Stromal cell of bone marrow (primary cell): Measurements from ENCODE around the gene OXNAD1.
"Not testable (repeated sequence)": the region's sequence is repeated elsewhere in the genome, so short reads cannot be mapped to it uniquely, and the experiment has no call there.

Experiments used
- DNase-seq: peaks from one replicate; pipeline ENCODE4 v3.0.0-alpha.2; 2012; ENCODE audit warnings: low read depth

OXNAD1 gene

GRCh38 chr3:16304061-16305010 is 39.3 kb downstream of the OXNAD1 start:
- no peak for DNase-seq

DNA sequence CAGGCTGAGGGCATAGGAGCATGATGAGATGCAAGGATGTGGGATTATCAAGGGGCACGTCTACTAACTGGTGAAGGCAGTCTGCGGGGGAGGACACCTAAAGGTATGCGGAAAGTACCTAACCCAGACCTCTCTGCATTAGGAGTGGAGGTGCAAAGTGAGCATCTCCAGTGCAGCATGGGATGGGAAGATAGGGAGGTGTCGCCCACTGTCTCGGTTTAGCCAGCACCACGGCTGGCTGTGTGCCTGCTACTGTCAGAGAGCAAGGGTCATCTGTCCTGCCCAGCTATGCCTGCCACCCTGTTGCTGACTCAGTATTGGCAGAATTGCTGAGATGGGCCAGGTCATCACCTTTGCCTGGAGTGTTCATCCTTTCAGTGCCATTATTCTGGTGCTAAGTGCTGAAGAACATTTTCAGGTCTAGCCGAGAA is 40.1 kb downstream of the OXNAD1 start:
- no peak for DNase-seq

DNA sequence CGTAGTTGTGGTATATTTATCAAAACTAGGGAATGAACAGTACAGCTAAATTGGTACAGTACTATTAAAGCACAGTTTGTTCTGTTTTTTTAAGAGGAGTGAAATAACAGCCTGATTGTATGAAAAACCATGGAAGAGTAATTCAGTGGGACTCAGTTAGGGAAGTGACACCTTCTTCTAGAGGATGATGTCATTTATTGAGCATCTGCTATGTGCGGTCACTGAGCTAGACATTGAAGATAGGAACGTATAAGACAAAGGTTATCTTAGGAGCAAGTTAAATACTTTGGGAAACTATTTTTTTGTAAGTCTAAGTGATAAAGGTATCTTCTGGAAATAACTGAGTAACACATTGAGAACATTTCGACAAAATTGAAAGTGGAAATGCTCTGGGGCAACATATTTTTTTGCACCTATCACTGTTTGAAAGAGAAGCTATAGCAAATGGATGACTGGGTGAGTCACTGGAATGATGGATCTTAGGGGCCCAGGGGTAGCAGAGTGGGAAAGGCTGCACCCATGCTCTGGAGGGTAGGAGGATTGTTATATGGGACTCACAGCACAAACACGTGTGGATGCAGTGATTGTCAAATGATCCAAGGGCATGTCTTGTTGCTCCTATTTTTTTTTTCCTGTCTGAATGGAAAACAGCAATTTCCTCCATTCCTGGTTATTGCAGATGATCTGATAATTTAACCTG is 43.0 kb downstream of the OXNAD1 start:
- no peak for DNase-seq

DNA sequence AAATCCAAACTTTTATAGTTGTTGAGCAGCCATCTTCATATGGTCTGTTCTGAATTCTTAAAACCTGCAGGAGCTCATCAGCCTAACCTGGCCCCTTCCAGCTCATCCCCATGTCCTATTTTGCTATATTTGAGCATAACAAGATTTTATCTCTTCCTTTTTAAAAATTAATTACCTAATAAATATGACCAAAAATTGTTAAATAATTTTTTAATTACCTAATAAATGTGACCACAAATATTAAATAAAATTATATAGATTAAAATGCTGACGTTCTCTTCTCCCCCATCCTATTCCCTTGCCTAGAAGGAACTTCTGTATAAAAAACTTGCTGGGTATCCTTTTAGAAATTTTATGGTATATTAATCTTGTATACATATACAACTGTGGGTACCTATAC is 43.7 kb downstream of the OXNAD1 start:
- no peak for DNase-seq

- no peak for DNase-seq
Measured at GRCh38 chr3:16309558-16309957, 44.5 kb downstream of the OXNAD1 start.

- not testable (repeated sequence) for DNase-seq
Measured at GRCh38 chr3:16310486-16310885, 45.5 kb downstream of the OXNAD1 start.

- DNase-seq: peak; percentile 59
Measured at GRCh38 chr3:16311960-16312451, 47.0 kb downstream of the OXNAD1 start.

GRCh38 chr3:16313886-16314645 is 49.1 kb downstream of the OXNAD1 start:
- DNase-seq: no peak

DNA sequence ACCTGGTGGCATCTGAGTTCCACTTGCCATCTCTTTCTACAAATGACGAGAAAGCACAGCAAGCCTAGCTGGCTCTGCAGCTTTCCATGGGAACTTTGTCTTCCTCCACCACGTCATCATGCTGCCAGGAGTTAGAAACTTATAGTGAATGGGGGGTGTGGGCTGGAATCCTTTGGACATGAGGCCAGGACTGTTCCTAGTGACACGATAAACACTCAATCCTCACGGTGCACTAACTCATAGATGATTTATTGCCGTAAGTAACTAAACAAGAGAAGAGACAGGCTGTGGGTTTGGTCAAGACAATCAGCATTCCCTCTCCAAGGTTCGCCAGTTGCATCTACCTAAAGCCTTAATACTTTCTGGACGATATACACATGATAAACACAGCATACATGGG is 50.6 kb downstream of the OXNAD1 start:
- DNase-seq: no peak

- DNase-seq: no peak
Measured at GRCh38 chr3:16316396-16316795, 51.4 kb downstream of the OXNAD1 start.

GRCh38 chr3:16316847-16317560 is 52.0 kb downstream of the OXNAD1 start:
- DNase-seq: no peak

DNA sequence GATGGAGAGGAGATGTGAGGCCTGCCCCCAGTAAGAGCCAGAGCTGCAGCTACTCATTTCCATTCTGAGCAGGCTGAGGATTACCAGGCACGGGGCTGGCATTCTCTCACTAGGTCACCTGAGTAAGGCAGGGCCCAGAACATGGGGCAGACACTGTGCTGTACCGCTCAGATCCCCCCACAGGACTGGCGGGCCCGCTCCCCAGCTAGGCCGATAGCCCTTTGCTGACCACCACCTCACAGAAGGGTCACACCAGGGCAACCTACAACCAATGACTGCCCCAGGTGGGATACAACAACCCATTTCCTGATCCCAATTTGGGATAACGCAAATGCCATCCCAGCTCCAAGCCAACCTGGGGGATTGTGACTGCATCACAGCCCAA is 52.5 kb downstream of the OXNAD1 start:
- no peak for DNase-seq

GRCh38 chr3:16318176-16318575 is 53.2 kb downstream of the OXNAD1 start:
- no peak for DNase-seq

GRCh38 chr3:16319307-16319706 is 54.3 kb downstream of the OXNAD1 start:
- DNase-seq: no peak

DNA sequence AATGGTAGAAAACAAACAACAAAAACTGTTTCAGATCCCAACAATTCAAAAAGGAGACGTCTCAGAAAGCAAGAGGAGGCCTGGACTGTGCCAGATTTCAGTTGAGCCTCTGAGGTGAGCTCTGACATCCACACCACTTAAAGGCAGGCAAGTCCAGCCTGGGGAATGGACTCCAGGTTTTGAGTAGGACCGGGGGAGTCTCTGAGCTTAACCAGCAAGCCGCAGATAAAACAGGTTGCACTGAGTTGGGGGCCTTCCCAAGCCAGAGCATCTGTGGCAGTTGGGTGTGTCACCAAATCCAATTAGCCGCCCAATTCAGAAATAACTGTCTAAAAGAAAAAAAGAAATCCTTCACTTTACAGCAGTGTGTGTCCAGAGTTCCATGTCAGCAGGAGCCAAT is 54.7 kb downstream of the OXNAD1 start:
- no peak for DNase-seq

DNA sequence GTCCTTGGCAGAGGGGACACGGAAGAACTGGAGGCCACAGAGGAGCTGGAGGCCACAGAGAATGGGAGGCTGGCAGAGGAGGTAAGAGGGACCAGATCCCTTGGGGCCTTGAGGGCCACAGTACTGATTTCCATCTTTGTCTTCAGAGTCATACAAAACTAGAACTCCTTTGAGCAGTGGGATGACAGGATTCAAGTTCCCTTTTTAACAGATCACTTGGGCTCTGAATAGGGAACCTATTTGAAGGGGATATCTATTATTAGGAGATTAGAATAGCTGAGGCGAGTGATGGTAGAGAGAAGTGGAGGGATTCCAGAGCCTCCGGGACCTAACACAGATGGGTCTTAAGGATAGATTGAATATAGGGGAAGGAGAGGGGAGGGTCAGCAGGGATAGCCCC is 55.7 kb downstream of the OXNAD1 start:
- no peak for DNase-seq

- DNase-seq: no peak
Measured at GRCh38 chr3:16322189-16322588, 57.2 kb downstream of the OXNAD1 start.

DNA sequence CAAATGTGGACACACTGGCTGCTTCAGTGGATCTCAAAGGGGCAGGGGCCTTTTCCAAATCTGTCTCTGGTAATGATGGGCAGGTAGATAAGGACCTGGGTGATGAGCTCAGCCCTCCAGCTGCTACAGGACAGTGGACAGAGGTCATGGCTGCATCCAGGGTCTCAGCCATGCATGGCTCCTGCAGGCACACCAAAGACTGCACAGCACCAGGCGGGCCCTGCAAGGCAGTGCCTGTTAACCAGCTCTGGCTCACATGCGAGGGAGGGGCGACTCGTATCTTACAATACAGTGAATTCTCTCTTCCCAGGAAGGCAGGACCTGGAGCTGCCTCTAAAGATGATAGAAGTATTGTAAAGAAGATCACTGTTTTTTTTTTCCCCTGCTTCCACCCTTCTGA is 58.7 kb downstream of the OXNAD1 start:
- no peak for DNase-seq

GRCh38 chr3:16325850-16326249 is 60.8 kb downstream of the OXNAD1 start:
- no peak for DNase-seq

GRCh38 chr3:16326724-16327349 is 61.8 kb downstream of the OXNAD1 start:
- no peak for DNase-seq

DNA sequence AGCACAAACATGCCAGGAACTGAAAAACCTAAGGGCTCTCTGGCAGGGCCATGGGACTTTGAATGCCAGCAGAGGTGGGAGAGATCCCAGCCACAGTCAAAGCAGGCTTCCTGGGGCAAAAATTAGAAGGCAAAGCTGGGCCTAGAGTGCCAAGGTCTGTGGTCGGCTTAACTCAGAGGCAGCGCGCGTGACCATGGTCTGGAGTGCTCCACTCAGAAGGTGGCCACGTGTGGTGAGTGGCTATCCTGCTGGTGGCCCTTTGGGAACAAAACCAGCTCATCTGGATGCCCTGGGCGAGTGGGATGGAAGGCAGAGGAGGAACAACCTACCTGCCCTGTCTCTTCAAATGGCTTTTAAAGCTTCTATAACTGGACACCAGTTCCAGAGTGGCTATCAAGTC is 63.1 kb downstream of the OXNAD1 start:
- no peak for DNase-seq
